HCT116 (cell line): Measurements from ENCODE around the gene SEMA4D. TPM values are rescaled to one million over a fixed set of nuclear protein-coding genes. Genes with fewer than 3 reads are reported as not detected.

Experiments used
- ATAC-seq: fragments of 200-7000 bp; cut with Tn5 transposase; 2 replicates; pipeline ENCODE4 v1.9.1; 2020; ENCODE audit warnings: mild to moderate bottlenecking, moderate library complexity
- BruUV-seq: library from RNA; stranded (reverse); fragments of 400-500 nt; replicated peaks from 2 replicates; lab custom pipeline; 2021; lab: Mats Ljungman, UMichigan
- CTCF ChIA-PET: fragments of 300-600 bp; sonication (Branson Sonifier 250); formaldehyde crosslinking; loops from one replicate; lab custom pipeline; 2021; ENCODE audit warnings: antibody characterized with exemption; lab: Charles Lee
- POLR2A ChIA-PET: fragments of 300-600, 350-600 bp; sonication (Branson Sonifier 250); formaldehyde crosslinking; loops from one replicate; lab custom pipeline; 2021; ENCODE audit warnings: antibody characterized with exemption; lab: Charles Lee
- RAD21 ChIA-PET, 2 experiments: fragments of 300-600 bp; sonication (Branson Sonifier 250); formaldehyde crosslinking; loops; one replicate each; lab custom pipeline; 2023; ENCODE audit warnings: low total read pairs in 2 of 2; ENCODE audit not compliant: uncharacterized antibody in 2 of 2, unreplicated experiment in 2 of 2, low non-redundant PET in 1 of 2; lab: Charles Lee
- DNase-seq: peaks from one replicate; pipeline ENCODE4 v3.0.0-alpha.2; 2010; ENCODE audit warnings: low read depth, low spot score
- H2AFZ ChIP-seq: fragments of 200-600 bp; shearing (Covaris generic), sonication (generic); 2 replicates; pipeline ENCODE4 v1.6.1; 2017; ENCODE audit warnings: low read depth, mixed run types, mixed read lengths, antibody characterized with exemption, low read length; ENCODE audit not compliant: poor library complexity, severe bottlenecking
- H3K27ac ChIP-seq: 2 replicates; pipeline ENCODE4 v1.5.1; 2012; ENCODE audit warnings: low read depth, low read length
- H3K27me3 ChIP-seq: fragments of 200-600 bp; sonication (generic); 2 replicates; pipeline ENCODE4 v1.6.1; 2016; ENCODE audit warnings: mixed run types, low read length, mixed read lengths; ENCODE audit not compliant: insufficient read depth
- H3K36me3 ChIP-seq, 2 experiments: fragments of 200-500 bp in 1 of 2; fragments of 200-600 bp in 1 of 2; sonication (Bioruptor generic) in 1 of 2; sonication (generic) in 1 of 2; 2 replicates each; pipeline versions ENCODE4 v1.5.1 to v1.6.1; 2014 to 2016; ENCODE audit warnings: low read length in 2 of 2, inconsistent platforms in 1 of 2, mixed read lengths in 1 of 2, mixed run types in 1 of 2; ENCODE audit not compliant: insufficient read depth in 2 of 2, control insufficient read depth in 1 of 2
- H3K4me1 ChIP-seq, 2 experiments: fragments of 200-600 bp in 1 of 2; sonication (generic) in 1 of 2; 2 replicates each; pipeline versions ENCODE4 v1.5.1 to v1.6.1; 2012 to 2017; ENCODE audit warnings: low read length in 2 of 2, inconsistent platforms in 1 of 2, mild to moderate bottlenecking in 1 of 2, mixed read lengths in 1 of 2, mixed run types in 1 of 2, moderate library complexity in 1 of 2; ENCODE audit not compliant: insufficient read depth in 2 of 2, control insufficient read depth in 1 of 2
- H3K4me2 ChIP-seq: fragments of 200-600 bp; sonication (generic); 2 replicates; pipeline ENCODE4 v1.6.1; 2017; ENCODE audit warnings: mixed run types, low read length, mixed read lengths
- H3K4me3 ChIP-seq, 2 experiments: fragments of 200-600 bp in 1 of 2; sonication (generic) in 1 of 2; replicated peaks in 1 of 2; 2 replicates each; pipeline ENCODE4 v1.5.1; 2011 to 2016; ENCODE audit warnings: low read length in 2 of 2, control low read depth in 1 of 2, low read depth in 1 of 2, mild to moderate bottlenecking in 1 of 2, mixed read lengths in 1 of 2, mixed run types in 1 of 2
- H3K79me2 ChIP-seq: fragments of 200-600 bp; sonication (generic); 2 replicates; pipeline ENCODE4 v1.6.1; 2017; ENCODE audit warnings: mild to moderate bottlenecking, mixed run types, low read length, moderate library complexity, mixed read lengths; ENCODE audit not compliant: insufficient read depth
- H3K9ac ChIP-seq: fragments of 200-600 bp; sonication (generic); 2 replicates; pipeline ENCODE4 v1.6.1; 2016; ENCODE audit warnings: low read length, mixed read lengths
- H3K9me2 ChIP-seq: fragments of 200-600 bp; sonication (generic), shearing (Covaris generic); 2 replicates; pipeline ENCODE4 v1.6.1; 2017; ENCODE audit warnings: mixed run types, mild to moderate bottlenecking, moderate library complexity; ENCODE audit not compliant: insufficient read depth
- H3K9me3 ChIP-seq, 2 experiments: fragments of 200-500 bp in 1 of 2; fragments of 200-600 bp in 1 of 2; sonication (Bioruptor generic) in 1 of 2; sonication (generic) in 1 of 2; 2 replicates each; pipeline ENCODE4 v1.6.1; 2014 to 2017; ENCODE audit warnings: low read length in 2 of 2, mixed read lengths in 2 of 2, inconsistent platforms in 1 of 2, low read depth in 1 of 2, mild to moderate bottlenecking in 1 of 2, mixed run types in 1 of 2, moderate library complexity in 1 of 2; ENCODE audit not compliant: control insufficient read depth in 1 of 2, insufficient read depth in 1 of 2
- H4K20me1 ChIP-seq: fragments of 200-600 bp; sonication (generic), shearing (Covaris generic); 2 replicates; pipeline ENCODE4 v1.6.1; 2017; ENCODE audit warnings: mixed run types, mild to moderate bottlenecking, moderate library complexity; ENCODE audit not compliant: insufficient read depth
- ATF3 ChIP-seq: IDR thresholded peaks from 2 replicates; pipeline ENCODE4 v1.6.1; 2012
- CBX3 ChIP-seq: IDR thresholded peaks from 2 replicates; pipeline ENCODE4 v1.6.1; 2012; ENCODE audit warnings: low read depth
- CEBPB ChIP-seq: IDR thresholded peaks from 2 replicates; pipeline ENCODE4 v1.6.1; 2012; ENCODE audit warnings: low read depth
- EZH2phosphoT487 ChIP-seq: fragments of 200-600 bp; IDR thresholded peaks from 2 replicates; pipeline ENCODE4 v1.6.1; 2018; ENCODE audit warnings: antibody characterized with exemption, borderline replicate concordance
- FOSL1 ChIP-seq: IDR thresholded peaks from 2 replicates; pipeline ENCODE4 v1.6.1; 2012; ENCODE audit warnings: low read depth
- POLR2AphosphoS5 ChIP-seq: IDR thresholded peaks from 2 replicates; pipeline ENCODE4 v1.6.1; 2011; ENCODE audit warnings: mild to moderate bottlenecking, low read depth, low read length, moderate library complexity
- REST ChIP-seq: IDR thresholded peaks from 2 replicates; pipeline ENCODE4 v1.6.1; 2012; ENCODE audit warnings: low read depth
- SIN3A ChIP-seq: IDR thresholded peaks from 2 replicates; pipeline ENCODE4 v1.6.1; 2012; ENCODE audit warnings: low read depth
- TCF7L2 ChIP-seq: IDR thresholded peaks from 2 replicates; pipeline ENCODE4 v1.7.0; 2011; ENCODE audit warnings: borderline replicate concordance, inconsistent platforms; ENCODE audit not compliant: insufficient read depth, insufficient read length; ENCODE audit errors: extremely low read depth
- ZBTB33 ChIP-seq: IDR thresholded peaks from 2 replicates; pipeline ENCODE4 v1.6.1; 2011; ENCODE audit warnings: mild to moderate bottlenecking, low read length, moderate library complexity; ENCODE audit not compliant: insufficient replicate concordance; ENCODE audit errors: extremely low read depth
- intact Hi-C: fragments of 100-400 bp; cut with micrococcal nuclease; formaldehyde crosslinking; loops from 2 replicates; pipeline ENCODE4 v1.10.0; 2022
- total RNA-seq: library from RNA; stranded (reverse); gene quantifications from one replicate; pipeline ENCODE4 v1.2.1, GENCODE V29; 2021; ENCODE audit not compliant: unreplicated experiment
- TF ChIP-seq, protein P1 (sequence below), 3 experiments: fragments of 200-600 bp in 1 of 3; sonication (generic) in 1 of 3; IDR thresholded peaks in 2 of 3; conservative IDR thresholded peaks in 1 of 3; 2 replicates each; pipeline ENCODE4 v1.5.1; 2012 to 2017; ENCODE audit warnings: low read depth in 2 of 3, low read length in 2 of 3, antibody characterized with exemption in 1 of 3, borderline replicate concordance in 1 of 3, control low read depth in 1 of 3, mild to moderate bottlenecking in 1 of 3, mixed read lengths in 1 of 3, mixed run types in 1 of 3, moderate library complexity in 1 of 3; ENCODE audit not compliant: insufficient read depth in 1 of 3

SEMA4D gene
- total RNA-seq, 1 experiment from 2014 or later: 32.0 TPM

GRCh38 chr9:89352874-89353649 is 144.9 kb downstream of the SEMA4D start:
- Histone ChIP-seq H3K27me3 (no peaks in the 10 kb centered on the region), H3K79me2 (no peaks in the 10 kb centered on the region), H3K36me3 (peaks cover 32 to 44% of the 10 kb centered on the region in 2 experiments), H3K27ac (no peak overlapping the region), H2AFZ (no peak overlapping the region), H4K20me1 (no peaks in the 10 kb centered on the region), H3K9me3 (no peaks in the 10 kb centered on the region), H3K4me3 (no peak overlapping the region), H3K9ac (no peak overlapping the region), H3K4me2 (no peak overlapping the region), H3K9me2 (no peaks in the 10 kb centered on the region), H3K4me1 (no peaks in the 10 kb centered on the region)
- ChIA-PET POLR2A (no interaction called here), CTCF (no interaction called here), RAD21 (no interaction called here)
- TF ChIP-seq POLR2AphosphoS5: no peak
- TF ChIP-seq TCF7L2: no peak
- no peak for TF ChIP-seq CBX3
- no peak for TF ChIP-seq FOSL1
- no peak for TF ChIP-seq EZH2phosphoT487
- TF ChIP-seq ATF3: no peak
- no peak for TF ChIP-seq CEBPB
- intact Hi-C loops: no loop called here
- no TSS peak for BruUV-seq
- DNase-seq (no peak), ATAC-seq (no peak)

DNA sequence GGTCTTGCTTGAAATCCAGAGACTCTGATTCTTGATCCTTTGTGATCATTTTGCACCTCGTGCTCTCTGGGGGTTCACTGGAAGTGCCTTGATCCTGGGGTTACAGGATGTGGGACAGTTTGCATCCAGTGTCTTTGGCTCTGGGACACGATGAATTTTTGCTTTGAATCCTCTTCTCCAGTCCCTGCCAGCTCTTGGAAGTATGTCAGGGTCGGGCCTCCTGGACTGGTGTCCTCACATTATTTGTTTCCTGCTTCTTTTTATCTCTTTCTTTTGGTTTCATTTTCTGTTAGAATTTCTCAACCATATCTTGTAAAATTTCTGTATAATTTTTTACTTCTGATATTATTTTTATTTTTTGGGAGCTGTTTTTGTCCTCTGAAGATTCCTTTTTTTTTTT is 145.5 kb downstream of the SEMA4D start:
- ChIA-PET RAD21 (no interaction called here), CTCF (no interaction called here), POLR2A (no interaction called here)
- H3K36me3 ChIP-seq: peaks cover 31 to 39% of the 10 kb centered on the region in 2 experiments
- ATAC-seq: no peak
- H3K27ac ChIP-seq: no peak overlapping the region
- intact Hi-C loops: no loop called here
- H3K27me3 ChIP-seq: no peaks in the 10 kb centered on the region
- H3K4me3 ChIP-seq: no peak overlapping the region
- H4K20me1 ChIP-seq: no peaks in the 10 kb centered on the region
- DNase-seq: no peak
- no TSS peak for BruUV-seq
- H3K79me2 ChIP-seq: no peaks in the 10 kb centered on the region
- H3K9ac ChIP-seq: no peak overlapping the region
- no peaks in the 10 kb centered on the region for H3K9me3 ChIP-seq
- no peak overlapping the region for H2AFZ ChIP-seq
- no peak overlapping the region for H3K4me2 ChIP-seq
- H3K9me2 ChIP-seq: no peaks in the 10 kb centered on the region
- H3K4me1 ChIP-seq: no peaks in the 10 kb centered on the region
- no peak for TF ChIP-seq FOSL1
- no peak for TF ChIP-seq REST
- no peak for TF ChIP-seq ZBTB33
- TF ChIP-seq, protein P1, sequence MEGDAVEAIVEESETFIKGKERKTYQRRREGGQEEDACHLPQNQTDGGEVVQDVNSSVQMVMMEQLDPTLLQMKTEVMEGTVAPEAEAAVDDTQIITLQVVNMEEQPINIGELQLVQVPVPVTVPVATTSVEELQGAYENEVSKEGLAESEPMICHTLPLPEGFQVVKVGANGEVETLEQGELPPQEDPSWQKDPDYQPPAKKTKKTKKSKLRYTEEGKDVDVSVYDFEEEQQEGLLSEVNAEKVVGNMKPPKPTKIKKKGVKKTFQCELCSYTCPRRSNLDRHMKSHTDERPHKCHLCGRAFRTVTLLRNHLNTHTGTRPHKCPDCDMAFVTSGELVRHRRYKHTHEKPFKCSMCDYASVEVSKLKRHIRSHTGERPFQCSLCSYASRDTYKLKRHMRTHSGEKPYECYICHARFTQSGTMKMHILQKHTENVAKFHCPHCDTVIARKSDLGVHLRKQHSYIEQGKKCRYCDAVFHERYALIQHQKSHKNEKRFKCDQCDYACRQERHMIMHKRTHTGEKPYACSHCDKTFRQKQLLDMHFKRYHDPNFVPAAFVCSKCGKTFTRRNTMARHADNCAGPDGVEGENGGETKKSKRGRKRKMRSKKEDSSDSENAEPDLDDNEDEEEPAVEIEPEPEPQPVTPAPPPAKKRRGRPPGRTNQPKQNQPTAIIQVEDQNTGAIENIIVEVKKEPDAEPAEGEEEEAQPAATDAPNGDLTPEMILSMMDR (IDR thresholded peaks at IDR 0.05 in 2 of 3, conservative IDR thresholded peaks at IDR 0.05 in 1 of 3; ENCODE audit: borderline replicate concordance in 1 of 3, insufficient read depth in 1 of 3, low read depth in 2 of 3, low read length in 2 of 3): no peak
- no peak for TF ChIP-seq SIN3A
